Neural cell (in vitro differentiated cells): ENCODE data around the gene CFAP97D1. TPM values are rescaled to one million over a fixed set of nuclear protein-coding genes. Genes with fewer than 3 reads are reported as not detected.
A peak's percentile ranks its signal among the peaks of the same experiment; 100 is the strongest.

Experiments
- H2AFZ ChIP-seq: fragments of 200-600, 300-800 bp; sonication (generic), shearing (Covaris generic); 2 replicates; pipeline ENCODE4 v1.6.0; 2014; ENCODE audit warnings: low read depth, mild to moderate bottlenecking, antibody characterized with exemption, low read length, moderate library complexity
- H3F3A ChIP-seq: fragments of 200-600 bp; shearing (Covaris generic); 2 replicates; pipeline ENCODE4 v1.6.1; 2016; ENCODE audit warnings: mild to moderate bottlenecking, moderate library complexity, mixed read lengths, antibody characterized with exemption, low read length; ENCODE audit not compliant: insufficient read depth, poor library complexity, severe bottlenecking
- H3K27ac ChIP-seq: fragments of 200-600, 300-800 bp; sonication (generic), shearing (Covaris generic); 2 replicates; pipeline ENCODE4 v1.5.1; 2014; ENCODE audit warnings: mild to moderate bottlenecking, low read length, moderate library complexity
- H3K27me3 ChIP-seq: fragments of 300-800, 200-600 bp; sonication (generic), shearing (Covaris generic); 2 replicates; pipeline ENCODE4 v1.6.0; 2014; ENCODE audit warnings: mild to moderate bottlenecking, low read depth, low read length, moderate library complexity; ENCODE audit not compliant: insufficient read depth
- H3K36me3 ChIP-seq: fragments of 300-800, 200-600 bp; sonication (generic), shearing (Covaris generic); 2 replicates; pipeline ENCODE4 v1.5.1; 2014; ENCODE audit warnings: mild to moderate bottlenecking, antibody characterized with exemption, low read length, moderate library complexity; ENCODE audit not compliant: insufficient read depth
- H3K4me2 ChIP-seq: fragments of 300-800, 200-600 bp; sonication (generic), shearing (Covaris generic); 2 replicates; pipeline ENCODE4 v1.6.0; 2014; ENCODE audit warnings: mild to moderate bottlenecking, low read length
- H3K4me3 ChIP-seq: fragments of 300-800, 200-600 bp; sonication (generic), shearing (Covaris generic); 2 replicates; pipeline ENCODE4 v1.5.1; 2014; ENCODE audit warnings: mild to moderate bottlenecking, low read length, moderate library complexity
- H3K79me2 ChIP-seq: fragments of 200-600 bp; shearing (Covaris generic); replicated peaks from 2 replicates; pipeline ENCODE4 v1.6.0; 2014; ENCODE audit warnings: mild to moderate bottlenecking, low read length, moderate library complexity; ENCODE audit not compliant: insufficient read depth
- H3K9ac ChIP-seq: fragments of 300-800, 200-600 bp; sonication (generic), shearing (Covaris generic); 2 replicates; pipeline ENCODE4 v1.6.1; 2016; ENCODE audit warnings: mild to moderate bottlenecking, low read length, mixed read lengths
- H3K9me2 ChIP-seq: fragments of 200-600 bp; shearing (Covaris generic); 2 replicates; pipeline ENCODE4 v1.6.1; 2016; ENCODE audit warnings: mild to moderate bottlenecking, low read length, mixed read lengths; ENCODE audit not compliant: insufficient read depth
- H3K9me3 ChIP-seq: fragments of 200-600, 300-800 bp; sonication (generic), shearing (Covaris generic); 2 replicates; pipeline ENCODE4 v1.6.1; 2016; ENCODE audit warnings: mild to moderate bottlenecking, mixed run types, low read length, moderate library complexity, mixed read lengths
- H4K20me1 ChIP-seq: fragments of 200-600 bp; shearing (Covaris generic); 2 replicates; pipeline ENCODE4 v1.6.1; 2016; ENCODE audit warnings: mild to moderate bottlenecking, mixed run types; ENCODE audit not compliant: insufficient read depth
- CTCF ChIP-seq: fragments of 450-650 bp; IDR thresholded peaks from 2 replicates; pipeline ENCODE4 v1.5.1; 2014; ENCODE audit warnings: antibody characterized with exemption, mild to moderate bottlenecking, moderate library complexity; ENCODE audit not compliant: poor library complexity, severe bottlenecking
- EP300 ChIP-seq: fragments of 450-650 bp; conservative IDR thresholded peaks from 2 replicates; pipeline ENCODE4 v1.6.1; 2014; ENCODE audit warnings: antibody characterized with exemption, mild to moderate bottlenecking, moderate library complexity; ENCODE audit not compliant: poor library complexity, severe bottlenecking
- EZH2 ChIP-seq: fragments of 200-600, 300-800 bp; shearing (Covaris generic), sonication (generic); IDR thresholded peaks from 2 replicates; pipeline ENCODE4 v1.6.1; 2014; ENCODE audit warnings: antibody characterized with exemption, low read length, borderline replicate concordance, mild to moderate bottlenecking; ENCODE audit not compliant: insufficient read depth, poor library complexity, severe bottlenecking
- MXI1 ChIP-seq: fragments of 450-650 bp; conservative IDR thresholded peaks from 2 replicates; pipeline ENCODE4 v1.6.1; 2014; ENCODE audit warnings: antibody characterized with exemption, mild to moderate bottlenecking; ENCODE audit not compliant: poor library complexity, severe bottlenecking
- POLR2AphosphoS5 ChIP-seq: IDR thresholded peaks from 2 replicates; pipeline ENCODE4 v1.6.1; 2012
- RAD21 ChIP-seq: fragments of 450-650 bp; conservative IDR thresholded peaks from 2 replicates; pipeline ENCODE4 v1.6.1; 2014; ENCODE audit warnings: antibody characterized with exemption, mild to moderate bottlenecking, moderate library complexity
- REST ChIP-seq: IDR thresholded peaks from 2 replicates; pipeline ENCODE4 v1.6.1; 2012; ENCODE audit warnings: borderline replicate concordance
- SMC3 ChIP-seq: fragments of 450-650 bp; conservative IDR thresholded peaks from 2 replicates; pipeline ENCODE4 v1.6.1; 2014; ENCODE audit warnings: antibody characterized with exemption, mild to moderate bottlenecking, moderate library complexity; ENCODE audit not compliant: poor library complexity
- TAF1 ChIP-seq: IDR thresholded peaks from 2 replicates; pipeline ENCODE4 v1.6.1; 2012; ENCODE audit warnings: low read depth
- polyA plus RNA-seq: library from polyadenylated mRNA; depleted of rRNA; stranded (reverse); fragments of >200 nt; gene quantifications from 2 replicates; pipeline ENCODE4 v1.2.3, GENCODE V29; 2014

The CFAP97D1 gene
- polyA plus RNA-seq, 1 donor from 2014 or later: 0.09 TPM

- peaks cover 27% of the 10 kb centered on the region for H3K27me3 ChIP-seq
- no peaks in the 10 kb centered on the region for H4K20me1 ChIP-seq
- H3K4me3 ChIP-seq: no peak overlapping the region
- H3F3A ChIP-seq: no peaks in the 10 kb centered on the region
- no peaks in the 10 kb centered on the region for H3K9me2 ChIP-seq
- H2AFZ ChIP-seq: no peak overlapping the region
- H3K9me3 ChIP-seq: no peaks in the 10 kb centered on the region
- no peak overlapping the region for H3K27ac ChIP-seq
- TF ChIP-seq REST (no peak), SMC3 (no peak), CTCF (no peak), MXI1 (no peak), EZH2 (no peak), RAD21 (no peak), EP300 (no peak), TAF1 (no peak), POLR2AphosphoS5 (no peak)
- no peak overlapping the region for H3K9ac ChIP-seq
- no peaks in the 10 kb centered on the region for H3K36me3 ChIP-seq
- H3K4me2 ChIP-seq: no peak overlapping the region
- no peaks in the 10 kb centered on the region for H3K79me2 ChIP-seq
These were observed 25.3 kb upstream of the CFAP97D1 start for GRCh38 chr17:43754947-43755346.

GRCh38 chr17:43755389-43755875 lies 24.8 kb upstream of the CFAP97D1 start:
- no peaks in the 10 kb centered on the region for H3K9me3 ChIP-seq
- no peaks in the 10 kb centered on the region for H3K36me3 ChIP-seq
- H3K9me2 ChIP-seq: no peaks in the 10 kb centered on the region
- no peak overlapping the region for H3K4me2 ChIP-seq
- peak overlapping the region; percentile 18 for H3K4me3 ChIP-seq
- no peaks in the 10 kb centered on the region for H3F3A ChIP-seq
- no peak overlapping the region for H3K9ac ChIP-seq
- no peak overlapping the region for H2AFZ ChIP-seq
- peaks cover 27% of the 10 kb centered on the region for H3K27me3 ChIP-seq
- H4K20me1 ChIP-seq: no peaks in the 10 kb centered on the region
- H3K27ac ChIP-seq: no peak overlapping the region
- no peaks in the 10 kb centered on the region for H3K79me2 ChIP-seq
- no peak for TF ChIP-seq EP300
- no peak for TF ChIP-seq RAD21
- no peak for TF ChIP-seq CTCF
- TF ChIP-seq POLR2AphosphoS5: no peak
- TF ChIP-seq REST: no peak
- TF ChIP-seq EZH2: no peak
